ENCODE measurements around the gene AR.
"Not testable (repeated sequence)": the region's sequence is repeated elsewhere in the genome, so short reads cannot be mapped to it uniquely, and the experiment has no call there.

Gene AR

GRCh38 chrX:67599532-67599931 is 55.7 kb downstream of the AR start:
- no peaks in the 10 kb centered on the region for H3K27me3 Mint-ChIP-seq
- no peaks in the 10 kb centered on the region for H3K9me3 Mint-ChIP-seq
- H3K4me3 Mint-ChIP-seq, result no peak overlapping the region
- H3K27ac Mint-ChIP-seq, result no peak overlapping the region
- no peaks in the 10 kb centered on the region for H3K4me1 Mint-ChIP-seq (ENCODE audit: low read depth)
- H3K36me3 Mint-ChIP-seq (ENCODE audit: low read depth), result no peaks in the 10 kb centered on the region

DNA sequence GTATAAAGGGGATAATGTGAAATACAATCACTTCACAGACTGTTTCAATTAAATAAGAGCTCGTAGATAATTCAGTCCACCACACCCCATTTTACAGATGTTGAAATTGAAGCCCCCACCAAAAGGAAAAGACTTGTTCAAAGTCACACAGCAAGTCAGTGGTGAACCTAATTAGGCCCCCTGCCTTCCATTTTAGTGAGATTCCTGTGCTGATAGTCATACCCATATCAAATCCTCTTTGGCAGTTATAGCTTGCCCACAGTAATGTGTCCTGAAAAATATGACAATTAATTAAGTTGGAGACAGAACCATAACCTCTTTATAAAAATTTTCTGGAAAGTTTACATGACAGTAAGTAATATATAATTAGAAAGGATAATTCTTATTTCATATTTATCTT is 58.0 kb downstream of the AR start:
- no peak overlapping the region for H3K27ac Mint-ChIP-seq
- H3K36me3 Mint-ChIP-seq (ENCODE audit: low read depth), result no peaks in the 10 kb centered on the region
- no peaks in the 10 kb centered on the region for H3K4me1 Mint-ChIP-seq (ENCODE audit: low read depth)
- H3K27me3 Mint-ChIP-seq, result no peaks in the 10 kb centered on the region
- no peak overlapping the region for H3K4me3 Mint-ChIP-seq
- H3K9me3 Mint-ChIP-seq, result no peaks in the 10 kb centered on the region

GRCh38 chrX:67604979-67605703 is 61.3 kb downstream of the AR start:
- H3K36me3 Mint-ChIP-seq (ENCODE audit: low read depth), result no peaks in the 10 kb centered on the region
- no peaks in the 10 kb centered on the region for H3K4me1 Mint-ChIP-seq (ENCODE audit: low read depth)
- no peaks in the 10 kb centered on the region for H3K9me3 Mint-ChIP-seq
- H3K27me3 Mint-ChIP-seq, result no peaks in the 10 kb centered on the region
- H3K4me3 Mint-ChIP-seq, result no peak overlapping the region
- H3K27ac Mint-ChIP-seq, result no peak overlapping the region

GRCh38 chrX:67607466-67607865 is 63.6 kb downstream of the AR start:
- H3K27me3 Mint-ChIP-seq, result no peaks in the 10 kb centered on the region
- no peak overlapping the region for H3K27ac Mint-ChIP-seq
- H3K9me3 Mint-ChIP-seq, result no peaks in the 10 kb centered on the region
- H3K36me3 Mint-ChIP-seq (ENCODE audit: low read depth), result no peaks in the 10 kb centered on the region
- no peaks in the 10 kb centered on the region for H3K4me1 Mint-ChIP-seq (ENCODE audit: low read depth)
- no peak overlapping the region for H3K4me3 Mint-ChIP-seq

- Mint-ChIP-seq H3K27ac (no peak overlapping the region), H3K27me3 (no peaks in the 10 kb centered on the region), H3K4me1 (ENCODE audit: low read depth) (no peaks in the 10 kb centered on the region), H3K9me3 (peaks cover 7% of the 10 kb centered on the region), H3K4me3 (no peak overlapping the region), H3K36me3 (ENCODE audit: low read depth) (no peaks in the 10 kb centered on the region)
These were observed 66.5 kb downstream of the AR start for GRCh38 chrX:67610282-67610681.

DNA sequence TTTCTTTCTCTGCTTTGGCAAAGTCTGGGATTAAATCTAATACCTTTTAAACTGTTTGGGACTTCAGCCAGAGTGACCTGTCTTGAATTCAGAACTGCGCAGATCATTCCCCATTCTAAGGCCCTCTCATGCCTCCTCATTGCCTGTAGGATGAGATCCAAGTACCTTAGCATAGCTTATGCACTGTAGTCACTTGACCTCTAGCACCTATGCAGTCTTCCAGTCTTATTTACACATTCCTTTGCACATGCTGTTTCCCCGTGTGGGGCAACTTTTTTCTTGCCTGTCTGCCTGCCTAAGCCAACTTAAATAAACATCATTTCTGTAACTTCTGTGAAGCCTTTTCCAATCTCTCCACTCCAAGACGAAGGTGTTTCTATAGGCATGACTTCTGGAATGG is 68.4 kb downstream of the AR start:
- Mint-ChIP-seq H3K27ac (no peak overlapping the region), H3K27me3 (no peaks in the 10 kb centered on the region), H3K9me3 (peaks cover 7% of the 10 kb centered on the region), H3K4me1 (ENCODE audit: low read depth) (no peaks in the 10 kb centered on the region), H3K36me3 (ENCODE audit: low read depth) (no peaks in the 10 kb centered on the region), H3K4me3 (no peak overlapping the region)

DNA sequence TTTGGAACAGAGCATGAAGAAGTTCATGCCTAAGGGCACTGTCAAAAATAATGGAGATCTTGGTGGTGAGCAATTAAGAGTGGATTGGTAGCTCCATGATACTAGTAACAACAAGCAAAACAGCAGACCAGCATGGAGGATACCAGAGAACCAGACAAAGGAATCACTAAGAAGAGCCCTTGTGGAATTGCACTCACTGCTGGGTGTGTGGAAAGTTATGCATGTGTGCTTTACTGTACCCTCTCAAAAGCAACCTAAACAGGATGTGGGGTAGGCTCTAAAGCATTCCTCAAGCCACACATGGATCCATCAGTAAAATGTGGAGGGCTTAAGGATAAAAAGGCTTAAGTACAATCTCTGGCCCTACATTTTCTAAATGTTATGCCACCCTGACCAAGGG is 69.5 kb downstream of the AR start:
- Mint-ChIP-seq H3K27ac (no peak overlapping the region), H3K9me3 (peaks cover 7% of the 10 kb centered on the region), H3K4me3 (no peak overlapping the region), H3K27me3 (no peaks in the 10 kb centered on the region), H3K4me1 (ENCODE audit: low read depth) (no peaks in the 10 kb centered on the region), H3K36me3 (ENCODE audit: low read depth) (no peaks in the 10 kb centered on the region)

DNA sequence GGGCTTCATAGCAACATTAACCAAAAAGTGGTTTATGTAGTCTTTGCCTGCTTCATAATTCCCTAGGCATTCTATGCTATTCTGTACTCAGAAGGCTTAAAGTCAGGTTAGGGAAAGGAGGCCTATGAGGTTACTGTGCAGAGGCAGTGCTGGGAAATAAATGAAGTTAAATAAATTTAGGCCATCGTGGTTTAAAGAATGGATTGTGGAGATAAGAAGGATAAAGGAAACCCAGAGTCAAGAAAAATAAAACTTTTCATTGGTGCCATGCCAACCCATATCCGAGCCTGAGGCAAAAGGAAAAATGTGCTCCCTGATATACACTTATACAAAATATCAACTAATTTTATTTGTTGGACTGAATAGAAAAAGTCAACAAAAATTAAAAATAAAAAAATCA is 70.2 kb downstream of the AR start:
- H3K27me3 Mint-ChIP-seq, result no peaks in the 10 kb centered on the region

GRCh38 chrX:67614423-67614822 is 70.6 kb downstream of the AR start:
- Mint-ChIP-seq H3K9me3 (peaks cover 7% of the 10 kb centered on the region), H3K27ac (no peak overlapping the region), H3K4me3 (no peak overlapping the region), H3K36me3 (ENCODE audit: low read depth) (no peaks in the 10 kb centered on the region), H3K27me3 (no peaks in the 10 kb centered on the region), H3K4me1 (ENCODE audit: low read depth) (no peaks in the 10 kb centered on the region)

More for the DNA sequence above, 70.2 kb downstream of the AR start:
- H3K4me3 Mint-ChIP-seq, result no peak overlapping the region
- H3K36me3 Mint-ChIP-seq (ENCODE audit: low read depth), result no peaks in the 10 kb centered on the region
- H3K27ac Mint-ChIP-seq, result no peak overlapping the region
- peaks cover 7% of the 10 kb centered on the region for H3K9me3 Mint-ChIP-seq
- no peaks in the 10 kb centered on the region for H3K4me1 Mint-ChIP-seq (ENCODE audit: low read depth)

DNA sequence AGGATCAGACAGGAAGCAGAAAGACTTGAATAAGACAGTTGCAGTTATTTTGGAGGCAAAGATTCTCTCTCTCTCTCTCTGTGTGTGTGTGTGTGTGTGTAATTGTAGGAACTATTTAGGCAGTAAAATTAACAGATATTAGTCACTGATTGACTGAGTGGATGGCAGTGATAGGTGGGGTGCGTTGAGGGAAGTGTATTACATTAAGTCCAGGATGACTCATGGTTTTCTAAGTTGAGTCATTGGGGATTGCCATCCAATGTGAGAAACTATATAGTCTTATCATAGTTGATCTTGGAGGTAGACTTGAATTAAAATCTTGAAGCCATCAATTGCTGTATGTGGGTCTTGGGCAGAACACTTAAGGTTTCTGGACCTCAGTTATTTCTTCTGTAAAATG is 75.4 kb downstream of the AR start:
- H3K36me3 Mint-ChIP-seq (ENCODE audit: low read depth), result no peaks in the 10 kb centered on the region
- no peak overlapping the region for H3K27ac Mint-ChIP-seq
- no peaks in the 10 kb centered on the region for H3K27me3 Mint-ChIP-seq
- no peak overlapping the region for H3K4me3 Mint-ChIP-seq
- H3K9me3 Mint-ChIP-seq, result peaks cover 4% of the 10 kb centered on the region
- H3K4me1 Mint-ChIP-seq (ENCODE audit: low read depth), result no peaks in the 10 kb centered on the region

DNA sequence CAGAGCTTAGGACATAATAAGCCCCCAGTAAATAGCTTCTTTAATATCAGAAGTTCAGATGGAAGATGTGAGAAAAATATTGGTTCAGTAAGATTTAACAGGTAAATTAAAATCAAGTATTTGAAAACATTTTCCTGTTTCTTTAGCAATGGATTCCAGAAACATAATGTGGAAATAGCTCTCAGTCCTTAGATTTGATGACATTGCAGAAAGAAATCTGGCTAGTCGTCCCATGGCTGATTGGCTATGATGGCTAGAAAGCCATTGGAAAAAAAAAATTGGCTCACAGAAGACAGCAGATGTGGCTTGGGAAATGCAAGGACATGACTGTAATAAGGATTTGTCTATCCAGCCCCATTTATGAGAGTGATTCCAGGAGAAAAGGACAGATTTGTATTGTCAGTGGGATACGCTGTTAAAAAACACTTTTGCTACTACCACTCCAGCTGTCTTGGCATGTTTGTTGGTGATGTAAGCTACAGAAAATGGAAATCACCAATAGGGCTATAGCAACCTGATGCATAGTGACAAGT is 78.3 kb downstream of the AR start:
- Mint-ChIP-seq H3K9me3 (peaks cover 4% of the 10 kb centered on the region), H3K36me3 (ENCODE audit: low read depth) (no peaks in the 10 kb centered on the region), H3K4me3 (no peak overlapping the region), H3K27me3 (no peaks in the 10 kb centered on the region), H3K4me1 (ENCODE audit: low read depth) (no peaks in the 10 kb centered on the region), H3K27ac (no peak overlapping the region)

GRCh38 chrX:67624325-67624724 is 80.5 kb downstream of the AR start:
- no peaks in the 10 kb centered on the region for H3K4me1 Mint-ChIP-seq (ENCODE audit: low read depth)
- H3K9me3 Mint-ChIP-seq, result peaks cover 4% of the 10 kb centered on the region
- H3K4me3 Mint-ChIP-seq, result no peak overlapping the region
- H3K27ac Mint-ChIP-seq, result no peak overlapping the region
- H3K36me3 Mint-ChIP-seq (ENCODE audit: low read depth), result no peaks in the 10 kb centered on the region
- no peaks in the 10 kb centered on the region for H3K27me3 Mint-ChIP-seq

DNA sequence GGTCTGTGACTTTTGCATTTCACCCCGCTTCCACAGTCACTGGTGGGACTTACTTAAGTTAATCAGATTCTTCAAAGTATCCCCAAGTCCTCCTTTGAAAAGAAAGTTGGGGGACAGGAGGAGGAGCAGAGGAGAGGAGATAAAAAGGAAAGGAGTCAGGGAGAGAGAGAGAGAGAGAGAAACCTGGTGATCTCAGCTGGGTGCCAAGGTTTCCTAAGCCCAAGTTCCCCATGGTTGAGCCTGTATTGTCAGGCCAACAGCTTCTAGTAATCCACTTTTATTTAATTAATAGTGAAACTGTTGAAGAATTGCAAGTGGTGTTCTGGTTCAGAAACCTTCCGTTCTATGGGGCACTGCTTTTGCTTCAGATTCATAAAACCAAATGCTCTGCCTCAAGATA is 91.6 kb downstream of the AR start:
- Mint-ChIP-seq H3K9me3 (no peaks in the 10 kb centered on the region), H3K27me3 (no peaks in the 10 kb centered on the region), H3K27ac (no peak overlapping the region)

DNA sequence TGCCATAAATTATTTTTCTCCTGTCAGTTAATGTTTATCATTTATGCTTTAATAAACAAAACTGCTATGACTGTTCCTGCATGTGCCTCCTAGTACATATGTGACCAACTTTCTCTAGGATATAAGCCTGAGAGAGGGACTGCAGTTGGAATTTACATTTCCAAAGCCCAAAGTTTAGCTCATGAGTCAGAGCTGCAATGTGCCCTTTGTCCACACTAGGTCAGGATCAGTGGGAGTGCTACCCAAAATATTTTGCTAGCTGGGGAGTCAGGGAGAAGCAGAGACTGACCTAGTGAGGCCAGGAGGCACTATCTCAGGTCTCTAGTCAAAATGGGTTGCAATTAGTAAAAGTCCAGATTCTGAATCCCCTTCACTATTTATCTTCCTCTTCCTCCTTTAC is 92.7 kb downstream of the AR start:
- H3K9me3 Mint-ChIP-seq, result no peaks in the 10 kb centered on the region
- H3K36me3 Mint-ChIP-seq (ENCODE audit: low read depth), result no peaks in the 10 kb centered on the region
- H3K4me1 Mint-ChIP-seq (ENCODE audit: low read depth), result no peaks in the 10 kb centered on the region
- no peaks in the 10 kb centered on the region for H3K27me3 Mint-ChIP-seq
- H3K27ac Mint-ChIP-seq, result no peak overlapping the region
- H3K4me3 Mint-ChIP-seq, result no peak overlapping the region

More for the DNA sequence above, 91.6 kb downstream of the AR start:
- H3K4me1 Mint-ChIP-seq (ENCODE audit: low read depth), result no peaks in the 10 kb centered on the region
- H3K36me3 Mint-ChIP-seq (ENCODE audit: low read depth), result no peaks in the 10 kb centered on the region
- H3K4me3 Mint-ChIP-seq, result no peak overlapping the region

GRCh38 chrX:67637293-67637692 is 93.5 kb downstream of the AR start:
- H3K9me3 Mint-ChIP-seq; H3K4me1 Mint-ChIP-seq (ENCODE audit: low read depth); H3K27ac Mint-ChIP-seq; H3K36me3 Mint-ChIP-seq (ENCODE audit: low read depth); H3K27me3 Mint-ChIP-seq; H3K4me3 Mint-ChIP-seq: not testable (repeated sequence)

- H3K4me3 Mint-ChIP-seq, result no peak overlapping the region
- H3K4me1 Mint-ChIP-seq (ENCODE audit: low read depth), result no peaks in the 10 kb centered on the region
- H3K27me3 Mint-ChIP-seq, result no peaks in the 10 kb centered on the region
- H3K27ac Mint-ChIP-seq, result no peak overlapping the region
- H3K36me3 Mint-ChIP-seq (ENCODE audit: low read depth), result no peaks in the 10 kb centered on the region
- H3K9me3 Mint-ChIP-seq, result no peaks in the 10 kb centered on the region
These were observed 104.5 kb downstream of the AR start for GRCh38 chrX:67648361-67648760.
